Astrocyte (in vitro differentiated cells and primary cell): ENCODE data around the gene FAF1. TPM values are rescaled to one million over a fixed set of nuclear protein-coding genes. Genes with fewer than 3 reads are reported as not detected.

Source experiments
- DNase-seq: peaks from one replicate; pipeline ENCODE4 v3.0.0-alpha.2; 2010; ENCODE audit warnings: low read depth
- FAIRE-seq: peaks from 2 replicates; lab custom pipeline; 2011; peaks lifted over from hg19 to GRCh38; lab: Jason Lieb, UNC
- H2AFZ ChIP-seq: 2 replicates; pipeline ENCODE4 v1.6.0; 2012; ENCODE audit warnings: low read depth, low read length, inconsistent platforms
- H3K27ac ChIP-seq: 2 replicates; pipeline ENCODE4 v1.5.1; 2011; ENCODE audit warnings: low read depth, low read length, inconsistent platforms
- H3K27me3 ChIP-seq: 2 replicates; pipeline ENCODE4 v1.6.0; 2011; ENCODE audit warnings: low read length, inconsistent platforms; ENCODE audit not compliant: insufficient read depth
- H3K36me3 ChIP-seq: 2 replicates; pipeline ENCODE4 v1.5.1; 2011; ENCODE audit warnings: low read length, inconsistent platforms; ENCODE audit not compliant: insufficient read depth
- H3K4me1 ChIP-seq: 2 replicates; pipeline ENCODE4 v1.5.1; 2011; ENCODE audit warnings: low read length, inconsistent platforms; ENCODE audit not compliant: insufficient read depth
- H3K4me2 ChIP-seq: 2 replicates; pipeline ENCODE4 v1.6.0; 2012; ENCODE audit warnings: low read length, inconsistent platforms
- H3K4me3 ChIP-seq: 2 replicates; pipeline ENCODE4 v1.5.1; 2011; ENCODE audit warnings: low read depth, mild to moderate bottlenecking, low read length, inconsistent platforms; ENCODE audit not compliant: insufficient read depth
- H3K79me2 ChIP-seq: 2 replicates; pipeline ENCODE4 v1.6.0; 2012; ENCODE audit warnings: mild to moderate bottlenecking, low read length, inconsistent platforms; ENCODE audit not compliant: insufficient read depth
- H3K9ac ChIP-seq: 2 replicates; pipeline ENCODE4 v1.6.0; 2012; ENCODE audit warnings: mild to moderate bottlenecking, low read length, inconsistent platforms
- H3K9me3 ChIP-seq: 2 replicates; pipeline ENCODE4 v1.5.1; 2012; ENCODE audit warnings: low read depth, mild to moderate bottlenecking, low read length, inconsistent platforms; ENCODE audit not compliant: insufficient read depth
- H4K20me1 ChIP-seq: 2 replicates; pipeline ENCODE4 v1.6.0; 2012; ENCODE audit warnings: low read length, inconsistent platforms; ENCODE audit not compliant: insufficient read depth
- H3K27ac Mint-ChIP-seq: one replicate; pipeline ENCODE4 v1.8.0; 2021; ENCODE audit warnings: mild to moderate bottlenecking, mixed read lengths; ENCODE audit not compliant: unreplicated experiment
- H3K27me3 Mint-ChIP-seq: one replicate; pipeline ENCODE4 v1.8.0; 2021; ENCODE audit warnings: low read depth, mixed read lengths; ENCODE audit not compliant: unreplicated experiment
- H3K36me3 Mint-ChIP-seq: one replicate; pipeline ENCODE4 v1.8.0; 2021; ENCODE audit warnings: low read depth, mixed read lengths; ENCODE audit not compliant: unreplicated experiment
- H3K4me1 Mint-ChIP-seq: one replicate; pipeline ENCODE4 v1.8.0; 2021; ENCODE audit warnings: low read depth, mixed read lengths; ENCODE audit not compliant: unreplicated experiment
- H3K4me3 Mint-ChIP-seq: one replicate; pipeline ENCODE4 v1.8.0; 2021; ENCODE audit warnings: mild to moderate bottlenecking, moderate library complexity, mixed read lengths; ENCODE audit not compliant: unreplicated experiment
- H3K9me3 Mint-ChIP-seq: one replicate; pipeline ENCODE4 v1.8.0; 2021; ENCODE audit warnings: mild to moderate bottlenecking, mixed read lengths; ENCODE audit not compliant: unreplicated experiment
- EZH2 ChIP-seq: IDR thresholded peaks from 2 replicates; pipeline ENCODE4 v1.6.1; 2012; ENCODE audit warnings: mild to moderate bottlenecking, low read length, inconsistent platforms; ENCODE audit not compliant: insufficient read depth
- total RNA-seq: library from RNA; stranded (reverse); gene quantifications from 2 replicates; pipeline ENCODE4 v1.2.1, GENCODE V29; 2021
- TF ChIP-seq, protein P1 (sequence below): IDR thresholded peaks from 2 replicates; pipeline ENCODE4 v1.5.1; 2011; ENCODE audit warnings: low read depth, mild to moderate bottlenecking, inconsistent platforms, low read length, moderate library complexity; ENCODE audit not compliant: insufficient read depth

FAF1 gene
- total RNA-seq, 1 donor from 2014 or later: 35.4 TPM

DNA sequence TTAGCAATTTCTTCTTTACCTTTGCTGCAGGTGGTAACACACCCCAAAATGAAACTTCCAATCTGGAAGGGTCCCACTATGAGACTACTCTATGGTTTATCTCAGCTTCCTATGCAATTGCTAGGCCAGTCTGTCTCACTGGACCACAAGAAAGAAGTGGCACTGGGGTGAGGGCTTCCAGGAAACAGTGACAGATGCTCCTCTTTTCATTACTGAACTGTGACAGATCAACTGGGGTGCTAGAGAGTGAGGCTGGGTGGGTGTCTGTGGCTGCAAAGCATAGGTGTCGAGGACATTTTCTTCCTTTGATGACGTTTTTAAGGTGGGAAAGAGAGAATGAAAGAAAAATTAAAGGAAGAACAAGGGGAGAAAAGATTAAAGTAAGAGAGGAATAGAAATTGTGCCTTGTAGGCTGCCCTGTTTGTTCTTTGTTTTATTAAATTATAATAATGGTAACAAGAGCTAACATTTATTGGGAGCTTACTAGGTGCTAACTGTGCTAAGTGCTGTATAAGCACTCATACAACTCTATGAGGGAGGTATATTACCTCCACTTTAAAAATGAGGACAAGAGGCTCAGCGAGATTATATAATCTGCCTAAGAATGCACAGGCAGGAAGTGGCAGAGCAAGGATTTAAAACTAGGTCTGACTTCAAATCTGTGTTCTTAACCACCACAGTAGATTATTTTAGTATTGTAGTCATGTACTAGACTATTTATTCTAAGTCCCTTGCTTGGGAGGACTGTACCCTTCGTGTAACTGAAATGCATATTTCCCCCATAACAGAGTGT is 509.0 kb downstream of the FAF1 start:
- TF ChIP-seq EZH2: no peak
- TF ChIP-seq, protein P1, sequence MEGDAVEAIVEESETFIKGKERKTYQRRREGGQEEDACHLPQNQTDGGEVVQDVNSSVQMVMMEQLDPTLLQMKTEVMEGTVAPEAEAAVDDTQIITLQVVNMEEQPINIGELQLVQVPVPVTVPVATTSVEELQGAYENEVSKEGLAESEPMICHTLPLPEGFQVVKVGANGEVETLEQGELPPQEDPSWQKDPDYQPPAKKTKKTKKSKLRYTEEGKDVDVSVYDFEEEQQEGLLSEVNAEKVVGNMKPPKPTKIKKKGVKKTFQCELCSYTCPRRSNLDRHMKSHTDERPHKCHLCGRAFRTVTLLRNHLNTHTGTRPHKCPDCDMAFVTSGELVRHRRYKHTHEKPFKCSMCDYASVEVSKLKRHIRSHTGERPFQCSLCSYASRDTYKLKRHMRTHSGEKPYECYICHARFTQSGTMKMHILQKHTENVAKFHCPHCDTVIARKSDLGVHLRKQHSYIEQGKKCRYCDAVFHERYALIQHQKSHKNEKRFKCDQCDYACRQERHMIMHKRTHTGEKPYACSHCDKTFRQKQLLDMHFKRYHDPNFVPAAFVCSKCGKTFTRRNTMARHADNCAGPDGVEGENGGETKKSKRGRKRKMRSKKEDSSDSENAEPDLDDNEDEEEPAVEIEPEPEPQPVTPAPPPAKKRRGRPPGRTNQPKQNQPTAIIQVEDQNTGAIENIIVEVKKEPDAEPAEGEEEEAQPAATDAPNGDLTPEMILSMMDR: no peak
- Mint-ChIP-seq H3K9me3 (no peaks in the 10 kb centered on the region), H3K27ac (no peak overlapping the region), H3K27me3 (peaks cover 2% of the 10 kb centered on the region), H3K36me3 (no peaks in the 10 kb centered on the region), H3K4me1 (no peaks in the 10 kb centered on the region), H3K4me3 (no peak overlapping the region)
- no peak overlapping the region for H3K27ac ChIP-seq
- H3K4me3 ChIP-seq: no peak overlapping the region
- no peak overlapping the region for H3K9ac ChIP-seq
- H2AFZ ChIP-seq: no peak overlapping the region
- H3K9me3 ChIP-seq: no peaks in the 10 kb centered on the region
- no peak for FAIRE-seq
- H3K79me2 ChIP-seq: no peaks in the 10 kb centered on the region
- no peaks in the 10 kb centered on the region for H3K4me1 ChIP-seq
- H4K20me1 ChIP-seq: no peaks in the 10 kb centered on the region
- no peaks in the 10 kb centered on the region for H3K27me3 ChIP-seq
- H3K36me3 ChIP-seq: no peaks in the 10 kb centered on the region
- H3K4me2 ChIP-seq: no peak overlapping the region
- no peak for DNase-seq

DNA sequence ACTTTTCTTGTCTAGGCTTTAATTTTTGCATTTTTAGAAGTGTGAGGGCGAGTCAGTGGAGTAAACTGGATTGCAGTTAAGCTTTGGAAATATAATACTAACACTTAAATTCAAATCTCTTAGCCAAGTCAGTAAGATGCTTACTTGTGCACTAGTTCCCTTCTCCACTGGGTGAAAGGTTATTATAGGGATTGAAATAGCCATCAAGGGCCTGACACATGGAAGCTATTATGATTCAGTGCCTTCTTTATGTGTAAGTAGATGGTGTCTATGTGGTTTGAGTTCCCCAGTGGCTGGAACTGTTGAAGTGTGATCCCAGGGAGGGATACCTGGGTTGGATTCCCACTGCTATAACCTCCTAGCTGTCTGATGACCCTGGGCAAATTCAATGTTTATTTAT is 512.1 kb downstream of the FAF1 start:
- no peaks in the 10 kb centered on the region for H3K27me3 ChIP-seq
- H3K79me2 ChIP-seq: no peaks in the 10 kb centered on the region
- H3K4me1 Mint-ChIP-seq: no peaks in the 10 kb centered on the region
- no peaks in the 10 kb centered on the region for H3K9me3 Mint-ChIP-seq
- no peaks in the 10 kb centered on the region for H3K36me3 ChIP-seq
- no peaks in the 10 kb centered on the region for H4K20me1 ChIP-seq
- no peak overlapping the region for H3K27ac ChIP-seq
- no peak overlapping the region for H3K4me2 ChIP-seq
- no peak for TF ChIP-seq EZH2
- TF ChIP-seq, protein P1: no peak
- H3K27ac Mint-ChIP-seq: no peak overlapping the region
- DNase-seq (no peak), FAIRE-seq (no peak)
- no peaks in the 10 kb centered on the region for H3K4me1 ChIP-seq
- H3K36me3 Mint-ChIP-seq: peaks cover 4% of the 10 kb centered on the region
- no peaks in the 10 kb centered on the region for H3K27me3 Mint-ChIP-seq
- no peak overlapping the region for H2AFZ ChIP-seq
- H3K9ac ChIP-seq: no peak overlapping the region
- H3K4me3 Mint-ChIP-seq: no peak overlapping the region
- no peak overlapping the region for H3K4me3 ChIP-seq
- H3K9me3 ChIP-seq: no peaks in the 10 kb centered on the region

DNA sequence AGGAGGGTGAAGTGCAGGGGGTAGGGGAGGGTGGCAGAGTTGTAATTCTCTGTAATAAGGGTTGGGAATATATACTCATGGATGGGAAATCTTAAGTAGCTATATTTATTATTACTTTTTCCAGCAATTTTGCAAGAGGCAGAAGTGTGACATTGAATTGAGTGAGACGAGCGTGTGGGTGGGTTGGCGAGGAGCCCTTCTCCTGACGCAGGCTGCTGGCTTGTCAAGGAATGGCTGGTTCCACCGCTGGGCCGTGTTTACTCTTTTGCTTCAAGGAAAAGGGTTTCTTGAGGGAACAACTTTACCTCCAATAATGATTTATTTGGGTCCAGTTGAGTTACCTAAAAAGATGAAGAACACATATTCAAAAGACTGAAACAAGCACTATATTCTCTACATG is 518.9 kb downstream of the FAF1 start:
- Mint-ChIP-seq H3K9me3 (no peaks in the 10 kb centered on the region), H3K27ac (no peak overlapping the region), H3K4me1 (peaks cover 1% of the 10 kb centered on the region), H3K36me3 (peaks cover 9% of the 10 kb centered on the region), H3K27me3 (no peaks in the 10 kb centered on the region), H3K4me3 (no peak overlapping the region)
- no peak overlapping the region for H3K4me3 ChIP-seq
- H3K79me2 ChIP-seq: no peaks in the 10 kb centered on the region
- H3K9me3 ChIP-seq: no peaks in the 10 kb centered on the region
- no peak overlapping the region for H3K4me2 ChIP-seq
- no peak for TF ChIP-seq EZH2
- TF ChIP-seq, protein P1: no peak
- H3K27me3 ChIP-seq: no peaks in the 10 kb centered on the region
- H3K4me1 ChIP-seq: no peaks in the 10 kb centered on the region
- H3K9ac ChIP-seq: no peak overlapping the region
- no peak overlapping the region for H3K27ac ChIP-seq
- no peak overlapping the region for H2AFZ ChIP-seq
- H4K20me1 ChIP-seq: no peaks in the 10 kb centered on the region
- DNase-seq (no peak), FAIRE-seq (no peak)
- H3K36me3 ChIP-seq: no peaks in the 10 kb centered on the region
